K562 (cell line): ENCODE data around the gene HSPA8. TPM values are rescaled to one million over a fixed set of nuclear protein-coding genes. Genes with fewer than 3 reads are reported as not detected.

Experiments
- ATAC-seq: fragments of 200-7000 bp; cut with Tn5 transposase; 3 replicates; pipeline ENCODE4 v1.9.1; 2020; ENCODE audit warnings: moderate library complexity
- BruUV-seq: library from RNA; stranded (reverse); fragments of 400-500 nt; replicated peaks from 2 replicates; lab custom pipeline; 2021; lab: Mats Ljungman, UMichigan
- CTCF ChIA-PET: fragments of 300-600 bp; formaldehyde crosslinking; extraction: SDS; loops from one replicate; lab custom pipeline; 2021; ENCODE audit warnings: low intra/inter-chr PET ratio; lab: Yijun Ruan, JAX
- POLR2A ChIA-PET: fragments of 300-600, 350-650 bp; sonication (Branson Sonifier 250); formaldehyde crosslinking; extraction: SDS; loops from one replicate; lab custom pipeline; 2021; ENCODE audit warnings: antibody characterized with exemption, inconsistent platforms; lab: Yijun Ruan, JAX
- DNase-seq, 4 experiments: peaks; one replicate each; pipeline versions ENCODE4 v3.0.0 to v3.0.0-alpha.2; 2011 to 2018; ENCODE audit warnings: low spot score in 3 of 4, mixed read lengths in 3 of 4; ENCODE audit errors: extremely low read depth in 1 of 4
- FAIRE-seq: peaks from 2 replicates; lab custom pipeline; 2011; peaks lifted over from hg19 to GRCh38; lab: Jason Lieb, UNC
- H2AFZ ChIP-seq: 2 replicates; pipeline ENCODE4 v1.6.0; 2011; ENCODE audit warnings: low read depth, low read length, control low read depth, inconsistent platforms
- H3K27ac ChIP-seq: fragments of 200-600 bp; 3 replicates; pipeline ENCODE4 v1.8.0; 2011; ENCODE audit warnings: low read depth, mild to moderate bottlenecking, control low read depth, inconsistent platforms, low read length, moderate library complexity, mixed read lengths; ENCODE audit errors: extremely low read depth
- H3K27me3 ChIP-seq, 2 experiments: fragments of 300-600 bp in 1 of 2; 2 replicates in 1 of 2; 3 replicates in 1 of 2; pipeline versions ENCODE4 v1.6.0 to v1.8.0; 2011; ENCODE audit warnings: inconsistent platforms in 2 of 2, low read length in 2 of 2, mild to moderate bottlenecking in 1 of 2, mixed read lengths in 1 of 2, moderate library complexity in 1 of 2; ENCODE audit not compliant: control insufficient read depth in 2 of 2, insufficient read depth in 2 of 2
- H3K36me3 ChIP-seq: fragments of 300-600 bp; 3 replicates; pipeline ENCODE4 v1.8.0; 2011; ENCODE audit warnings: mild to moderate bottlenecking, low read length, inconsistent platforms; ENCODE audit not compliant: control insufficient read depth, insufficient read depth
- H3K4me1 ChIP-seq, 2 experiments: fragments of 200-600 bp in 1 of 2; replicated peaks in 1 of 2; 2 replicates in 1 of 2; 3 replicates in 1 of 2; pipeline versions ENCODE4 v1.5.1 to v1.8.0; 2011; ENCODE audit warnings: inconsistent platforms in 2 of 2, low read length in 2 of 2, mild to moderate bottlenecking in 1 of 2, mixed read lengths in 1 of 2, moderate library complexity in 1 of 2; ENCODE audit not compliant: control insufficient read depth in 2 of 2, insufficient read depth in 2 of 2
- H3K4me2 ChIP-seq: 2 replicates; pipeline ENCODE4 v1.6.1; 2011; ENCODE audit warnings: low read length, control low read depth, inconsistent platforms, mixed read lengths; ENCODE audit not compliant: insufficient read depth
- H3K4me3 ChIP-seq: fragments of 200-600 bp; sonication (generic), shearing (Covaris generic); 2 replicates; pipeline ENCODE4 v1.5.1; 2016; ENCODE audit warnings: control low read depth, inconsistent platforms
- H3K79me2 ChIP-seq: fragments of 200-600 bp; 3 replicates; pipeline ENCODE4 v1.8.0; 2011; ENCODE audit warnings: low read length, inconsistent platforms; ENCODE audit not compliant: control insufficient read depth, insufficient read depth
- H3K9ac ChIP-seq, 2 experiments: 2 replicates each; pipeline versions ENCODE4 v1.6.0 to v1.6.1; 2011; ENCODE audit warnings: low read depth in 2 of 2, low read length in 2 of 2, control low read depth in 1 of 2, inconsistent platforms in 1 of 2, mild to moderate bottlenecking in 1 of 2, mixed read lengths in 1 of 2; ENCODE audit not compliant: insufficient read depth in 1 of 2
- H3K9me1 ChIP-seq: one replicate; pipeline ENCODE4 v1.6.0; 2011; ENCODE audit warnings: inconsistent platforms, mild to moderate bottlenecking, low read length, moderate library complexity; ENCODE audit not compliant: control insufficient read depth, insufficient read depth
- H3K9me3 ChIP-seq: replicated peaks from 2 replicates; pipeline ENCODE4 v1.5.1; 2011; ENCODE audit warnings: low read depth, low read length, inconsistent platforms; ENCODE audit not compliant: control insufficient read depth, insufficient read depth
- H4K20me1 ChIP-seq: replicated peaks from 2 replicates; pipeline ENCODE4 v1.6.1; 2011; ENCODE audit warnings: low read length, inconsistent platforms, mixed read lengths; ENCODE audit not compliant: control insufficient read depth, insufficient read depth
- ARNT ChIP-seq, 2 experiments: fragments of 450-650 bp; IDR thresholded peaks; 2 replicates each; pipeline ENCODE4 v1.6.1; 2016; ENCODE audit warnings: mild to moderate bottlenecking in 1 of 2
- TOE1 ChIP-seq, 2 experiments: fragments of 450-650 bp in 1 of 2; sonication (generic) in 1 of 2; formaldehyde crosslinking in 1 of 2; IDR thresholded peaks; 2 replicates each; pipeline versions ENCODE4 v1.7.1 to v1.8.0; 2016 to 2022; ENCODE audit warnings: borderline replicate concordance in 2 of 2, mild to moderate bottlenecking in 2 of 2, antibody characterized with exemption in 1 of 2, inconsistent platforms in 1 of 2, low read depth in 1 of 2, missing genetic modification reagents in 1 of 2, moderate library complexity in 1 of 2
- WGBS: fragments of 100-300 bp; shearing (Covaris generic); methylation state at CpG from one replicate; pipeline ENCODE4 v1.1.6; 2016; ENCODE audit warnings: low coverage, mixed read lengths; ENCODE audit not compliant: insufficient coverage; ENCODE audit errors: missing lambda C conversion rate; 5-methylcytosine and 5-hydroxymethylcytosine counted together
- in situ Hi-C: fragments of 300-500 bp; cut with MboI; formaldehyde crosslinking; loops from 4 replicates; pipeline ENCODE4 v1.15.0; 2018; ENCODE audit warnings: inconsistent platforms, mixed read lengths
- intact Hi-C: fragments of 100-400 bp; cut with micrococcal nuclease; formaldehyde crosslinking; loops from 2 replicates; pipeline ENCODE4 v1.14.2; 2022
- polyA plus RNA-seq, 8 experiments: library from polyadenylated mRNA; depleted of rRNA in 4 of 8; stranded (reverse) in 5 of 8; unstranded in 3 of 8; fragments of >200 nt; fragmentation: Nextera tagmentation in 2 of 8; fragmentation: Illumina TruSeq in 1 of 8; extraction: Ambion mirVana in 2 of 8; extraction: Trizol in 1 of 8; gene quantifications; 2 replicates each; pipeline versions ENCODE4 v1.2.1 to v1.2.3, GENCODE V29; 2011 to 2014; ENCODE audit warnings: inconsistent platforms in 1 of 8, missing spikeins in 1 of 8
- total RNA-seq, 7 experiments: library from RNA; depleted of rRNA in 6 of 7; stranded (reverse); fragments of >200 nt in 6 of 7; fragmentation: Illumina TruSeq in 2 of 7; extraction: Trizol in 2 of 7; gene quantifications; 2 replicates each; pipeline versions ENCODE4 v1.2.1 to v1.2.3, GENCODE V29; 2011 to 2021; ENCODE audit warnings: low replicate concordance in 1 of 7
- TF ChIP-seq, protein P1 (sequence below): fragments of 250-450 bp; sonication (Bioruptor Pico); IDR thresholded peaks from 2 replicates; pipeline ENCODE4 v1.9.0; 2021; ENCODE audit warnings: mild to moderate bottlenecking, inconsistent platforms

The HSPA8 gene
- total and polyA plus RNA-seq, 9 of the 15 experiments (the other 6 are each of a cell fraction or from before 2014, with no cell fraction given): 1,250 to 3,966 (median 2,773) TPM

DNA sequence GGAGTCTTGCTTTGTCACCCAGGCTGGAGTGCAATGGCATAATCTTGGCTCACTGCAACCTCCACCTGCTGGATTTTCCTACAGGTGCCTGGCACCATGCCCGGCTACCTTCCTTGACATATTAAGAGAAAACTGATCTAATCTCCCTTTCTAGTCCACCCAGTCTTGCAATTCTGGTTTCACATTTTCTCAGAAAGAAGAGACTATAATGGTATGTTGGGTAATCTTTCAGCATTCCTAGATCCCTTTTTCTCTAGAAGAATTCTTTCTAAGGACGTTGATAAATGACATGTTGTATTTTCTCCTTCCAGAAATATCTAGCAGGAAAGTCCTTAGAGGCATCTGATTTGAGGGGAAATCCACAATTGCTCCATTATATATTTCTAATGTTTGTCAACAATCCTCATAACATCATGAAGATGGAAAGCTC is 10.4 kb upstream of the HSPA8 start:
- Histone ChIP-seq H3K9me3 (no peaks in the 10 kb centered on the region), H3K4me1 (peaks cover 10 to 17% of the 10 kb centered on the region in 2 experiments), H3K4me2 (no peak overlapping the region), H3K27ac (no peak overlapping the region), H4K20me1 (peaks cover 13% of the 10 kb centered on the region; the same call in 1 of the 2 replicates), H3K9me1 (no peaks in the 10 kb centered on the region), H3K27me3 (no peaks in the 10 kb centered on the region), H3K4me3 (no peak overlapping the region), H3K36me3 (no peaks in the 10 kb centered on the region), H3K79me2 (no peaks in the 10 kb centered on the region), H3K9ac (no peak overlapping the region), H2AFZ (no peak overlapping the region)
- BruUV-seq: no TSS peak
- ChIA-PET CTCF (no interaction called here), POLR2A (interaction anchor here (0.9 to 2.9 kb wide), 2 partner anchors 10 to 11 kb away, joined by 3 to 20 read pairs; partner anchors contain the start of gene HSPA8)
- ATAC-seq (no peak), DNase-seq (no peak), FAIRE-seq (no peak)
- WGBS: 43% methylated on average over 2 of the region's 2 CpGs
- in situ Hi-C loops (no loop called here), intact Hi-C loops (no loop called here)
- TF ChIP-seq TOE1 (IDR thresholded peaks at IDR 0.05; ENCODE audit: borderline replicate concordance) (no peak), TOE1 (CRISPR knock-in tag; IDR thresholded peaks at IDR 0.05; ENCODE audit: borderline replicate concordance, low read depth) (no peak), ARNT (IDR thresholded peaks at IDR 0.05) (no peak)
- TF ChIP-seq, protein P1, sequence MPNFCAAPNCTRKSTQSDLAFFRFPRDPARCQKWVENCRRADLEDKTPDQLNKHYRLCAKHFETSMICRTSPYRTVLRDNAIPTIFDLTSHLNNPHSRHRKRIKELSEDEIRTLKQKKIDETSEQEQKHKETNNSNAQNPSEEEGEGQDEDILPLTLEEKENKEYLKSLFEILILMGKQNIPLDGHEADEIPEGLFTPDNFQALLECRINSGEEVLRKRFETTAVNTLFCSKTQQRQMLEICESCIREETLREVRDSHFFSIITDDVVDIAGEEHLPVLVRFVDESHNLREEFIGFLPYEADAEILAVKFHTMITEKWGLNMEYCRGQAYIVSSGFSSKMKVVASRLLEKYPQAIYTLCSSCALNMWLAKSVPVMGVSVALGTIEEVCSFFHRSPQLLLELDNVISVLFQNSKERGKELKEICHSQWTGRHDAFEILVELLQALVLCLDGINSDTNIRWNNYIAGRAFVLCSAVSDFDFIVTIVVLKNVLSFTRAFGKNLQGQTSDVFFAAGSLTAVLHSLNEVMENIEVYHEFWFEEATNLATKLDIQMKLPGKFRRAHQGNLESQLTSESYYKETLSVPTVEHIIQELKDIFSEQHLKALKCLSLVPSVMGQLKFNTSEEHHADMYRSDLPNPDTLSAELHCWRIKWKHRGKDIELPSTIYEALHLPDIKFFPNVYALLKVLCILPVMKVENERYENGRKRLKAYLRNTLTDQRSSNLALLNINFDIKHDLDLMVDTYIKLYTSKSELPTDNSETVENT (CRISPR knock-in tag): no peak
